Neural cell (in vitro differentiated cells): ENCODE measurements around the gene LCOR. TPM values are rescaled to one million over a fixed set of nuclear protein-coding genes. Genes with fewer than 3 reads are reported as not detected.

ENCODE experiments used
- H2AFZ ChIP-seq: fragments of 200-600, 300-800 bp; sonication (generic), shearing (Covaris generic); 2 replicates; pipeline ENCODE4 v1.6.0; 2014; ENCODE audit warnings: low read depth, mild to moderate bottlenecking, antibody characterized with exemption, low read length, moderate library complexity
- H3F3A ChIP-seq: fragments of 200-600 bp; shearing (Covaris generic); 2 replicates; pipeline ENCODE4 v1.6.1; 2016; ENCODE audit warnings: mild to moderate bottlenecking, moderate library complexity, mixed read lengths, antibody characterized with exemption, low read length; ENCODE audit not compliant: insufficient read depth, poor library complexity, severe bottlenecking
- H3K27ac ChIP-seq: fragments of 200-600, 300-800 bp; sonication (generic), shearing (Covaris generic); 2 replicates; pipeline ENCODE4 v1.5.1; 2014; ENCODE audit warnings: mild to moderate bottlenecking, low read length, moderate library complexity
- H3K27me3 ChIP-seq: fragments of 300-800, 200-600 bp; sonication (generic), shearing (Covaris generic); 2 replicates; pipeline ENCODE4 v1.6.0; 2014; ENCODE audit warnings: mild to moderate bottlenecking, low read depth, low read length, moderate library complexity; ENCODE audit not compliant: insufficient read depth
- H3K36me3 ChIP-seq: fragments of 300-800, 200-600 bp; sonication (generic), shearing (Covaris generic); 2 replicates; pipeline ENCODE4 v1.5.1; 2014; ENCODE audit warnings: mild to moderate bottlenecking, antibody characterized with exemption, low read length, moderate library complexity; ENCODE audit not compliant: insufficient read depth
- H3K4me2 ChIP-seq: fragments of 300-800, 200-600 bp; sonication (generic), shearing (Covaris generic); 2 replicates; pipeline ENCODE4 v1.6.0; 2014; ENCODE audit warnings: mild to moderate bottlenecking, low read length
- H3K4me3 ChIP-seq: fragments of 300-800, 200-600 bp; sonication (generic), shearing (Covaris generic); 2 replicates; pipeline ENCODE4 v1.5.1; 2014; ENCODE audit warnings: mild to moderate bottlenecking, low read length, moderate library complexity
- H3K79me2 ChIP-seq: fragments of 200-600 bp; shearing (Covaris generic); replicated peaks from 2 replicates; pipeline ENCODE4 v1.6.0; 2014; ENCODE audit warnings: mild to moderate bottlenecking, low read length, moderate library complexity; ENCODE audit not compliant: insufficient read depth
- H3K9ac ChIP-seq: fragments of 300-800, 200-600 bp; sonication (generic), shearing (Covaris generic); 2 replicates; pipeline ENCODE4 v1.6.1; 2016; ENCODE audit warnings: mild to moderate bottlenecking, low read length, mixed read lengths
- H3K9me2 ChIP-seq: fragments of 200-600 bp; shearing (Covaris generic); 2 replicates; pipeline ENCODE4 v1.6.1; 2016; ENCODE audit warnings: mild to moderate bottlenecking, low read length, mixed read lengths; ENCODE audit not compliant: insufficient read depth
- H3K9me3 ChIP-seq: fragments of 200-600, 300-800 bp; sonication (generic), shearing (Covaris generic); 2 replicates; pipeline ENCODE4 v1.6.1; 2016; ENCODE audit warnings: mild to moderate bottlenecking, mixed run types, low read length, moderate library complexity, mixed read lengths
- H4K20me1 ChIP-seq: fragments of 200-600 bp; shearing (Covaris generic); 2 replicates; pipeline ENCODE4 v1.6.1; 2016; ENCODE audit warnings: mild to moderate bottlenecking, mixed run types; ENCODE audit not compliant: insufficient read depth
- MXI1 ChIP-seq: fragments of 450-650 bp; conservative IDR thresholded peaks from 2 replicates; pipeline ENCODE4 v1.6.1; 2014; ENCODE audit warnings: antibody characterized with exemption, mild to moderate bottlenecking; ENCODE audit not compliant: poor library complexity, severe bottlenecking
- POLR2AphosphoS5 ChIP-seq: IDR thresholded peaks from 2 replicates; pipeline ENCODE4 v1.6.1; 2012
- REST ChIP-seq: IDR thresholded peaks from 2 replicates; pipeline ENCODE4 v1.6.1; 2012; ENCODE audit warnings: borderline replicate concordance
- SMC3 ChIP-seq: fragments of 450-650 bp; conservative IDR thresholded peaks from 2 replicates; pipeline ENCODE4 v1.6.1; 2014; ENCODE audit warnings: antibody characterized with exemption, mild to moderate bottlenecking, moderate library complexity; ENCODE audit not compliant: poor library complexity
- TAF1 ChIP-seq: IDR thresholded peaks from 2 replicates; pipeline ENCODE4 v1.6.1; 2012; ENCODE audit warnings: low read depth
- polyA plus RNA-seq: library from polyadenylated mRNA; depleted of rRNA; stranded (reverse); fragments of >200 nt; gene quantifications from 2 replicates; pipeline ENCODE4 v1.2.3, GENCODE V29; 2014
- TF ChIP-seq, protein P1 (sequence below): fragments of 450-650 bp; IDR thresholded peaks from 2 replicates; pipeline ENCODE4 v1.5.1; 2014; ENCODE audit warnings: antibody characterized with exemption, mild to moderate bottlenecking, moderate library complexity; ENCODE audit not compliant: poor library complexity, severe bottlenecking

LCOR gene
- polyA plus RNA-seq, 1 donor from 2014 or later = 61.1 TPM

GRCh38 chr10:96789571-96790108, 42.5 kb upstream of the LCOR start:
- Histone ChIP-seq H3K9me2 (no peaks in the 10 kb centered on the region), H3K36me3 (no peaks in the 10 kb centered on the region), H3K27ac (no peak overlapping the region), H3K9ac (no peak overlapping the region), H3K4me3 (no peak overlapping the region), H3K27me3 (no peaks in the 10 kb centered on the region), H3F3A (no peaks in the 10 kb centered on the region), H3K79me2 (no peaks in the 10 kb centered on the region), H4K20me1 (no peaks in the 10 kb centered on the region), H2AFZ (no peak overlapping the region), H3K4me2 (no peak overlapping the region), H3K9me3 (no peaks in the 10 kb centered on the region)
- no peak for TF ChIP-seq MXI1
- TF ChIP-seq, protein P1, sequence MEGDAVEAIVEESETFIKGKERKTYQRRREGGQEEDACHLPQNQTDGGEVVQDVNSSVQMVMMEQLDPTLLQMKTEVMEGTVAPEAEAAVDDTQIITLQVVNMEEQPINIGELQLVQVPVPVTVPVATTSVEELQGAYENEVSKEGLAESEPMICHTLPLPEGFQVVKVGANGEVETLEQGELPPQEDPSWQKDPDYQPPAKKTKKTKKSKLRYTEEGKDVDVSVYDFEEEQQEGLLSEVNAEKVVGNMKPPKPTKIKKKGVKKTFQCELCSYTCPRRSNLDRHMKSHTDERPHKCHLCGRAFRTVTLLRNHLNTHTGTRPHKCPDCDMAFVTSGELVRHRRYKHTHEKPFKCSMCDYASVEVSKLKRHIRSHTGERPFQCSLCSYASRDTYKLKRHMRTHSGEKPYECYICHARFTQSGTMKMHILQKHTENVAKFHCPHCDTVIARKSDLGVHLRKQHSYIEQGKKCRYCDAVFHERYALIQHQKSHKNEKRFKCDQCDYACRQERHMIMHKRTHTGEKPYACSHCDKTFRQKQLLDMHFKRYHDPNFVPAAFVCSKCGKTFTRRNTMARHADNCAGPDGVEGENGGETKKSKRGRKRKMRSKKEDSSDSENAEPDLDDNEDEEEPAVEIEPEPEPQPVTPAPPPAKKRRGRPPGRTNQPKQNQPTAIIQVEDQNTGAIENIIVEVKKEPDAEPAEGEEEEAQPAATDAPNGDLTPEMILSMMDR = peak; percentile 27

- no peaks in the 10 kb centered on the region for H3K79me2 ChIP-seq
- H3K27ac ChIP-seq = no peak overlapping the region
- no peak overlapping the region for H2AFZ ChIP-seq
- H3K27me3 ChIP-seq = no peaks in the 10 kb centered on the region
- H3F3A ChIP-seq = no peaks in the 10 kb centered on the region
- no peaks in the 10 kb centered on the region for H3K36me3 ChIP-seq
- no peak overlapping the region for H3K4me3 ChIP-seq
- no peak overlapping the region for H3K4me2 ChIP-seq
- no peaks in the 10 kb centered on the region for H3K9me2 ChIP-seq
- H3K9ac ChIP-seq = no peak overlapping the region
- H3K9me3 ChIP-seq = no peaks in the 10 kb centered on the region
- no peak for TF ChIP-seq POLR2AphosphoS5
- TF ChIP-seq MXI1 = no peak
- no peak for TF ChIP-seq TAF1
- no peak for TF ChIP-seq SMC3
- TF ChIP-seq REST = no peak
- no peaks in the 10 kb centered on the region for H4K20me1 ChIP-seq
Observed at GRCh38 chr10:96791902-96792301, 40.2 kb upstream of the LCOR start.

GRCh38 chr10:96794836-96795733, 37.0 kb upstream of the LCOR start:
- no peak for TF ChIP-seq SMC3
- H2AFZ ChIP-seq = no peak overlapping the region
- no peaks in the 10 kb centered on the region for H4K20me1 ChIP-seq
- H3K27me3 ChIP-seq = no peaks in the 10 kb centered on the region
- H3K9me2 ChIP-seq = no peaks in the 10 kb centered on the region
- H3K9me3 ChIP-seq = no peaks in the 10 kb centered on the region
- no peak overlapping the region for H3K4me3 ChIP-seq
- H3K9ac ChIP-seq = no peak overlapping the region
- H3K27ac ChIP-seq = no peak overlapping the region
- no peaks in the 10 kb centered on the region for H3K79me2 ChIP-seq
- no peak overlapping the region for H3K4me2 ChIP-seq
- no peaks in the 10 kb centered on the region for H3K36me3 ChIP-seq
- no peaks in the 10 kb centered on the region for H3F3A ChIP-seq
